Left ventricle myocardium inferior (tissue), 1 donor: ENCODE measurements around the gene FAIM2. TPM values are rescaled to one million over a fixed set of nuclear protein-coding genes. Genes with fewer than 3 reads are reported as not detected.
A peak's percentile ranks its signal among the peaks of the same experiment; 100 is the strongest.

ENCODE experiments used
- DNase-seq: peaks from one replicate; pipeline ENCODE4 v3.0.0-alpha.2; 2020
- H3K27ac ChIP-seq: fragments of 200-600 bp; replicated peaks from 2 replicates; pipeline ENCODE4 v1.8.0; 2021
- H3K27me3 ChIP-seq: fragments of 200-600 bp; 2 replicates; pipeline ENCODE4 v1.8.0; 2021; ENCODE audit warnings: low read depth
- H3K36me3 ChIP-seq: fragments of 200-600 bp; 2 replicates; pipeline ENCODE4 v1.8.0; 2021
- H3K4me1 ChIP-seq: fragments of 200-600 bp; 2 replicates; pipeline ENCODE4 v1.8.0; 2021
- H3K4me3 ChIP-seq: fragments of 200-600 bp; 2 replicates; pipeline ENCODE4 v1.8.0; 2021; ENCODE audit warnings: mild to moderate bottlenecking, moderate library complexity
- H3K9me3 ChIP-seq: fragments of 200-600 bp; replicated peaks from 2 replicates; pipeline ENCODE4 v1.8.0; 2021
- intact Hi-C: fragments of 100-400 bp; cut with micrococcal nuclease; formaldehyde crosslinking; loops from one replicate; pipeline ENCODE4 v1.11.0; 2022
- total RNA-seq: library from RNA; stranded (reverse); fragmentation: NEBNext Ultra II Directional; extraction: Animal tissue kit (Norgen Biotek cat#: 25700); gene quantifications from one replicate; pipeline ENCODE4 v1.2.1, GENCODE V29; 2021
- TF ChIP-seq, protein P1 (sequence below): fragments of 200-600 bp; IDR thresholded peaks from 2 replicates; pipeline ENCODE4 v1.8.0; 2021; ENCODE audit warnings: antibody characterized with exemption, mild to moderate bottlenecking, borderline replicate concordance
- donor health status: DM: no; HTN: yes; CAD: no; lungs with severe emphysema.

Gene FAIM2
- total RNA-seq, 1 donor from 2014 or later = 7.4 TPM

DNA sequence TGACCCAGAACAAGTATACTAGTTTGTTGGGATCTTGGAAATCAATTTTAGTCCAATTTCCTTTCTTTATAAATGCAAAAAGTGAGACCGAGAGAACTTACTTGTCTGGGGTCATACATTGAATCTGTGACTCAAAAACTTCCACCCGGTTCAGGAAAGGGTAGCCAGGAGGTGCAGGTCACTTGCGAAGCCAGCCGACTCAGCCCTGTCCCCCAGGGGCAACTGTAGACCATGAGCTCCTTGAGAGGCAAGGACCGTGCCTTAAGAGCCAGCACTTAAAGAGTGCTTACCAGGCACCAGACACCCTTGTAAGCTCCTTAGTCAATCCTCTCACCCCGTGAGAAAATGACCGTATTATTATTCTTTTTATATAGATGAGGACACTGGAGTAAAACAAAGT lies 60.3 kb downstream of the FAIM2 start:
- Histone ChIP-seq H3K4me1 (peaks cover 23% of the 10 kb centered on the region), H3K27ac (peak overlapping the region; percentile 93), H3K4me3 (peak overlapping the region; percentile 87), H3K27me3 (peaks cover 5% of the 10 kb centered on the region), H3K9me3 (no peaks in the 10 kb centered on the region), H3K36me3 (no peaks in the 10 kb centered on the region)
- intact Hi-C loops = no loop called here
- DNase-seq = no peak
- TF ChIP-seq, protein P1, sequence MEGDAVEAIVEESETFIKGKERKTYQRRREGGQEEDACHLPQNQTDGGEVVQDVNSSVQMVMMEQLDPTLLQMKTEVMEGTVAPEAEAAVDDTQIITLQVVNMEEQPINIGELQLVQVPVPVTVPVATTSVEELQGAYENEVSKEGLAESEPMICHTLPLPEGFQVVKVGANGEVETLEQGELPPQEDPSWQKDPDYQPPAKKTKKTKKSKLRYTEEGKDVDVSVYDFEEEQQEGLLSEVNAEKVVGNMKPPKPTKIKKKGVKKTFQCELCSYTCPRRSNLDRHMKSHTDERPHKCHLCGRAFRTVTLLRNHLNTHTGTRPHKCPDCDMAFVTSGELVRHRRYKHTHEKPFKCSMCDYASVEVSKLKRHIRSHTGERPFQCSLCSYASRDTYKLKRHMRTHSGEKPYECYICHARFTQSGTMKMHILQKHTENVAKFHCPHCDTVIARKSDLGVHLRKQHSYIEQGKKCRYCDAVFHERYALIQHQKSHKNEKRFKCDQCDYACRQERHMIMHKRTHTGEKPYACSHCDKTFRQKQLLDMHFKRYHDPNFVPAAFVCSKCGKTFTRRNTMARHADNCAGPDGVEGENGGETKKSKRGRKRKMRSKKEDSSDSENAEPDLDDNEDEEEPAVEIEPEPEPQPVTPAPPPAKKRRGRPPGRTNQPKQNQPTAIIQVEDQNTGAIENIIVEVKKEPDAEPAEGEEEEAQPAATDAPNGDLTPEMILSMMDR = no peak

DNA sequence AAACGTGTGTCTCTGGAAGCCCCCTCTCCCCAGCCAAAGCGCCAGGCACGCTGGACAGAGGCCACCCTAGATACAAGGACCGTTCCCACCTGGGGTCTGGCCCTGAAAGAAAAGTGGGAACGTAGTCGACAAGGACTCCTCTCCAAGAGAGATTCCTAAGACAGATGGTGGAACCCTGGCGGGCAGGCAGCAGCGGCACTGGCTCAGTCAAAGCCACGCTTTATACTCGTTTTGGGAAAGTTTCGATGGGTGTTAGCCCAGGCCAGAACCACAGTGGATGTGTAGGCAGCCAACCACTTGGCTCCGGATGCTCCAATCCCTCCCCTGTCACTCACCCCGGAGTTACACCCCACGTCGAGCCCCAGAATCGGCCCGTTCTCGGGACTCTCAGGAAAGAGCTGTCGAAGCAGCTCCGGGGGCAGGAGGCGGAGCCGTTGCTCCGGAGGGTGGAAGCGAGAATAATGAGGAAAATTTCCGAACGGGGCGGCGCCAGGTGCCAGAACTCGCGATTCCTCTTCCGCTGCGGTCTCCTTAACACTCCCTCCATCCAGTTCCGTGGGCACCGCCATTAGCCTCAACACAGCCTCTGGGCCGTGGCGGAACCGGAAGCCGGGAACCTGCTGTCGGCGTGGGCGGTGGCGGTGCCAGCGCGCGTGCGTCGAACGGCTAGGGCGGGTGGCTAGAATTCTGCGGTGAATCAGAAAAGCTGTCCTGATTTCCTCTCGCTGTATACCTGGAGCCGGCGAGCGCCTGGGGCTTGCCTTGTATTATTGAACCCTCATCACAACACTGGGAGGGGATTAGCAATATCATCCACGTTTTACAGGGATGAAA lies 61.0 kb downstream of the FAIM2 start, which contains the start of gene BCDIN3D:
Gene BCDIN3D (minus strand): TSS at position 588 of the 834 bp plus-strand sequence. CDS start 19 bp downstream, at position 569.
- Histone ChIP-seq H3K9me3 (no peaks in the 10 kb centered on the region), H3K27me3 (no peaks in the 10 kb centered on the region), H3K4me3 (peak within 1 kb of the TSS; percentile 87), H3K27ac (peak within 1 kb of the TSS; percentile 93), H3K4me1 (peaks cover 23% of the 10 kb centered on the region), H3K36me3 (no peaks in the 10 kb centered on the region)
- TF ChIP-seq, protein P1 = no peak
- peak; percentile 93 for DNase-seq
- intact Hi-C loops = no loop called here

DNA sequence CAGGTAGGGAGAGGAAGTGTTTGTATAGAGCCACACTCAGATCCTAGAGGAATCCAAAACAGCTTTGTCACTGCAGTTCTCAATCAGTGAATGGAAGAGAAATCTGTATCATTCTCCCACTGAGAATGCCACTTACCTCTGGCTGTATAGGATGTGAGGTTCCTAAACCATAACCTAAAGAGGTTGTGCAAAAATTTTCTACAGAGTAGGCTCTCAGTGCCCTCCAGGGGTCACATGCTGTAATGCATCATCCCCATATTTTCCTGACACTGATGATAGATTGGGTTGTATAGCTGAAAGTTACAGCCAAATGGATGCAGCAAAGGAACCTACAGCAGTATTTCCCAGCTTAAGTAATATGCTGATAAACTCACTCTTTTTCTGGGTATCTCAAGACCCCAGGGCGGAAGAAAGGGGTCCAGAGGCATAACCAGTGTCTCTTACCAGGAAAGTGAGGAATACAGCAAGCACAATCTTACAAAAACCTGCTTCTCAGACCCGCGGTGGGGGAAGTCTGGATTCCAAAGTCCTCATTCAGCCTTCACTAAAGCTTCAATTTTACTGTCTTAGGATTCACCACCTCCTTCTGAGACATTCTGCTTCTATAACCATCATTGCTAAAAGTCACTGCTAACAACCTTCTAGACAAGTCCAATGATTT lies 64.6 kb downstream of the FAIM2 start:
- Histone ChIP-seq H3K27me3 (no peaks in the 10 kb centered on the region), H3K4me1 (peaks cover 23% of the 10 kb centered on the region), H3K4me3 (no peak overlapping the region), H3K27ac (no peak overlapping the region), H3K9me3 (no peaks in the 10 kb centered on the region), H3K36me3 (no peaks in the 10 kb centered on the region)
- DNase-seq = no peak
- TF ChIP-seq, protein P1 = peak; percentile 82
- intact Hi-C loops = loop anchor here (5.0 kb wide), 1 partner anchor 62 kb away; no protein-coding TSS in a partner anchor

DNA sequence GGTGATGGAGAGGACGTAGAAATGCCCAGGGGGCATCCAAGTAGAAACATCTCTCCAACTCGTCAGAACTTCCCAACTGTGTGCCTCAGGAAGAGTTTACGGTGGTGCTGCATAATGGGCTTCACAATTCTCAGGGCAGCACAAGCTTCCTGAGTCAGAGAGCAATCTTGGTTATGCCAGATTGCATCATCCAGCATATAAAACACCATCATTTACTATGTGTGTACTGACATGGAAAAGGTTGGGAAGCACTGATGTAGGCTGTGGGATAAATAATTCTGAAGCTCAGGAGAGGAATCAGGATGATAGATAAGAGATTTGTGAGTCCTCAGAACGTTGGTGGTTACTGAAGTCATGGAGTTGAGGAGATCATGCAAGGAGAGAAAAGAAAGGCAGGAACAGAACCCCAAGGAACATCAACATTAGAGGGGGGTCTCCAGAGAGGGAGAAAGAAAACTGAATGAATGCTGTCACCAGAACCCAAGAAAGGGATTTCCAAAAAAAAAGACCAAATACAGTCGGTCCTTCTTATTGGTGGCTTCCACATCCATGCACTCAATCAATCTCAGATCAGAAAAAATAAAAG lies 70.8 kb downstream of the FAIM2 start:
- no peak overlapping the region for H3K4me3 ChIP-seq
- H3K4me1 ChIP-seq = peaks cover 14% of the 10 kb centered on the region
- intact Hi-C loops = no loop called here
- H3K27ac ChIP-seq = no peak overlapping the region
- no peaks in the 10 kb centered on the region for H3K36me3 ChIP-seq
- TF ChIP-seq, protein P1 = no peak
- no peaks in the 10 kb centered on the region for H3K27me3 ChIP-seq
- H3K9me3 ChIP-seq = no peaks in the 10 kb centered on the region
- no peak for DNase-seq

DNA sequence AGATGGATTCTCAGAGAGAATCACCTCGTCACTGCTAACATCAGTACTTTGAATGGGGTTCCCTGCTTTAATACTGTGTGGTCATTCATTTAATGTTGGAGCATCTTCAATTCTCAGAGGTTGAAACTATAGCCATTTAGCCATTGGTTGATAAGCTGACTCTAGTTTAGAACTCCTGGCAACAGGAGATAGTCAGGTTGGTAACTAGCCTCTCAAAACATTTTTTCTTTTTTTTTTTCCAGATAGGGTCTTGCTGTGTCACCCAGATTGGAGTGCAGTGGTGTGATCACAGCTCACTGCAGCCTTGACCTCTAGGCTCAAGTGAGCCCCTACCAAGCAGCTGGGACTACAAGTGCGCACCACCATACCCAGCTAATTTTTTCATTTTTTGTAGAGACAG lies 72.0 kb downstream of the FAIM2 start:
- TF ChIP-seq, protein P1 = no peak
- Histone ChIP-seq H3K27me3 (no peaks in the 10 kb centered on the region), H3K4me3 (no peak overlapping the region), H3K27ac (no peak overlapping the region), H3K36me3 (no peaks in the 10 kb centered on the region), H3K4me1 (peaks cover 26% of the 10 kb centered on the region), H3K9me3 (no peaks in the 10 kb centered on the region)
- DNase-seq = no peak
- intact Hi-C loops = no loop called here
